ENCODE data around the gene NTF3.

DNA sequence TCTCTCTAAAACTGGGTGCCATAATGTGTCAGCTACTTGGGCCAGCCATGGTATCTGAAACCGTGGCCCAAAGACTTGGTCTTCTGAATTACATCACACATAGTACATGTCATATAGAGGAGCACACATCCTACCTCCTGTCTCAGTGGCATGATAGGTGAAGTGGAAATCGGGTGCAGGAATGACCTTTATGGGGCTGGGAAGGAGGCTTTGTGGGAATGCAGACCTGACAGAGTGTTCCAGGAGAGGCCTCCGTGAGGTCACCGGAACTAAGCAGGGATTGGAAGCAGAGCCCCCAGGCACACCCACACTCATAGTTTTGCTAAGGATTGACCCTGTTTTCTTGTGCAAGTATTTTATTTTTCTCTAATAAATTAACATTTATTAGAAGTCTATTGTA lies 82.6 kb downstream of the NTF3 start:
- TF ChIP-seq POLR2AphosphoS5 (IDR thresholded peaks at IDR 0.05): no peak
- TF ChIP-seq, protein P1, sequence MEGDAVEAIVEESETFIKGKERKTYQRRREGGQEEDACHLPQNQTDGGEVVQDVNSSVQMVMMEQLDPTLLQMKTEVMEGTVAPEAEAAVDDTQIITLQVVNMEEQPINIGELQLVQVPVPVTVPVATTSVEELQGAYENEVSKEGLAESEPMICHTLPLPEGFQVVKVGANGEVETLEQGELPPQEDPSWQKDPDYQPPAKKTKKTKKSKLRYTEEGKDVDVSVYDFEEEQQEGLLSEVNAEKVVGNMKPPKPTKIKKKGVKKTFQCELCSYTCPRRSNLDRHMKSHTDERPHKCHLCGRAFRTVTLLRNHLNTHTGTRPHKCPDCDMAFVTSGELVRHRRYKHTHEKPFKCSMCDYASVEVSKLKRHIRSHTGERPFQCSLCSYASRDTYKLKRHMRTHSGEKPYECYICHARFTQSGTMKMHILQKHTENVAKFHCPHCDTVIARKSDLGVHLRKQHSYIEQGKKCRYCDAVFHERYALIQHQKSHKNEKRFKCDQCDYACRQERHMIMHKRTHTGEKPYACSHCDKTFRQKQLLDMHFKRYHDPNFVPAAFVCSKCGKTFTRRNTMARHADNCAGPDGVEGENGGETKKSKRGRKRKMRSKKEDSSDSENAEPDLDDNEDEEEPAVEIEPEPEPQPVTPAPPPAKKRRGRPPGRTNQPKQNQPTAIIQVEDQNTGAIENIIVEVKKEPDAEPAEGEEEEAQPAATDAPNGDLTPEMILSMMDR (IDR thresholded peaks at IDR 0.05): no peak
